RWPE2 (cell line): ENCODE data around the gene MRPS2.
"Not testable (repeated sequence)": the region's sequence is repeated elsewhere in the genome, so short reads cannot be mapped to it uniquely, and the experiment has no call there.

Source experiments
- ATAC-seq: fragments of 200-7000 bp; cut with Tn5 transposase; 3 replicates; pipeline ENCODE4 v1.9.1; 2021; ENCODE audit warnings: low read depth
- DNase-seq: peaks from one replicate; pipeline ENCODE4 v3.0.0-alpha.2; 2020; ENCODE audit warnings: low spot score
- H3K27ac ChIP-seq: fragments of 450-650 bp; 2 replicates; pipeline ENCODE4 v1.5.1; 2017; ENCODE audit warnings: mild to moderate bottlenecking; ENCODE audit not compliant: poor library complexity, severe bottlenecking
- H3K27me3 ChIP-seq: fragments of 250-450 bp; sonication (Bioruptor Pico); 2 replicates; pipeline ENCODE4 v1.5.1; 2021; ENCODE audit warnings: mild to moderate bottlenecking, moderate library complexity; ENCODE audit not compliant: insufficient read depth, poor library complexity, severe bottlenecking
- H3K36me3 ChIP-seq: fragments of 250-450 bp; sonication (Bioruptor Pico); 2 replicates; pipeline ENCODE4 v1.5.1; 2020; ENCODE audit warnings: low read depth, mild to moderate bottlenecking, moderate library complexity
- H3K4me1 ChIP-seq: fragments of 250-450 bp; sonication (Bioruptor Pico); 2 replicates; pipeline ENCODE4 v1.5.1; 2021; ENCODE audit warnings: mild to moderate bottlenecking, moderate library complexity; ENCODE audit not compliant: insufficient read depth, poor library complexity, severe bottlenecking
- H3K4me3 ChIP-seq: fragments of 250-450 bp; sonication (Bioruptor Pico); 2 replicates; pipeline ENCODE4 v1.5.1; 2021; ENCODE audit warnings: mild to moderate bottlenecking, moderate library complexity; ENCODE audit not compliant: severe bottlenecking
- H3K9me3 ChIP-seq: fragments of 250-450 bp; sonication (Bioruptor Pico); 2 replicates; pipeline ENCODE4 v1.5.1; 2021; ENCODE audit warnings: mild to moderate bottlenecking, moderate library complexity; ENCODE audit not compliant: severe bottlenecking
- CTCF ChIP-seq: fragments of 450-650 bp; IDR thresholded peaks from one replicate; pipeline ENCODE4 v1.5.1; 2017; ENCODE audit warnings: mild to moderate bottlenecking, moderate library complexity; ENCODE audit not compliant: poor library complexity, severe bottlenecking

MRPS2 gene

GRCh38 chr9:135512241-135512603 is 11.7 kb downstream of the MRPS2 start:
- H3K4me1 ChIP-seq: no peaks in the 10 kb centered on the region
- no peaks in the 10 kb centered on the region for H3K9me3 ChIP-seq
- H3K4me3 ChIP-seq: no peak overlapping the region
- H3K27me3 ChIP-seq: no peaks in the 10 kb centered on the region
- no peak for TF ChIP-seq CTCF
- DNase-seq (peak; percentile 4), ATAC-seq (no peak)
- H3K27ac ChIP-seq: no peak overlapping the region
- no peaks in the 10 kb centered on the region for H3K36me3 ChIP-seq

GRCh38 chr9:135512904-135513303 is 12.4 kb downstream of the MRPS2 start:
- Histone ChIP-seq H3K27me3 (no peaks in the 10 kb centered on the region), H3K4me3 (no peak overlapping the region), H3K4me1 (no peaks in the 10 kb centered on the region), H3K27ac (no peak overlapping the region), H3K36me3 (no peaks in the 10 kb centered on the region), H3K9me3 (no peaks in the 10 kb centered on the region)
- DNase-seq (peak; percentile 22), ATAC-seq (no peak)
- no peak for TF ChIP-seq CTCF

- DNase-seq (peak; percentile 40), ATAC-seq (no peak)
- H3K9me3 ChIP-seq: no peaks in the 10 kb centered on the region
- H3K4me1 ChIP-seq: no peaks in the 10 kb centered on the region
- no peaks in the 10 kb centered on the region for H3K36me3 ChIP-seq
- H3K4me3 ChIP-seq: no peak overlapping the region
- H3K27me3 ChIP-seq: no peaks in the 10 kb centered on the region
- no peak for TF ChIP-seq CTCF
- no peak overlapping the region for H3K27ac ChIP-seq
These were observed 12.9 kb downstream of the MRPS2 start for GRCh38 chr9:135513351-135513846.

- not testable (repeated sequence) for H3K27ac ChIP-seq, ATAC-seq, H3K36me3 ChIP-seq, H3K4me1 ChIP-seq, H3K4me3 ChIP-seq, H3K27me3 ChIP-seq, H3K9me3 ChIP-seq
- DNase-seq: peak; percentile 12
These were observed 13.4 kb downstream of the MRPS2 start for GRCh38 chr9:135513906-135514305.

GRCh38 chr9:135514342-135515082 is 14.0 kb downstream of the MRPS2 start:
- Histone ChIP-seq H3K9me3 (no peaks in the 10 kb centered on the region), H3K4me3 (no peak overlapping the region), H3K27ac (no peak overlapping the region), H3K36me3 (no peaks in the 10 kb centered on the region), H3K4me1 (no peaks in the 10 kb centered on the region), H3K27me3 (no peaks in the 10 kb centered on the region)
- no peak for DNase-seq
- TF ChIP-seq CTCF: no peak
- ATAC-seq: no peak
